Brain pericyte (primary cell): ENCODE data around the gene HMGN1.
"Not testable (repeated sequence)": the region's sequence is repeated elsewhere in the genome, so short reads cannot be mapped to it uniquely, and the experiment has no call there.

ENCODE experiments used
- DNase-seq: peaks from one replicate; pipeline ENCODE4 v3.0.0-alpha.2; 2012; ENCODE audit warnings: low read depth, low spot score

HMGN1 gene

GRCh38 chr21:39348355-39349210, at the start of gene HMGN1:
HMGN1 (minus strand) TSS chr21:39349088; CDS start chr21:39348917, 171 bp downstream.
- DNase-seq = peak; percentile 58

- no peak for DNase-seq
Observed at GRCh38 chr21:39397646-39398385, 48.9 kb upstream of the HMGN1 start.

GRCh38 chr21:39392981-39393380, 44.1 kb upstream of the HMGN1 start:
- DNase-seq = no peak

GRCh38 chr21:39390212-39390765, 41.4 kb upstream of the HMGN1 start:
- DNase-seq = no peak

- no peak for DNase-seq
Observed at GRCh38 chr21:39388811-39389155, 39.9 kb upstream of the HMGN1 start.

- DNase-seq = no peak
Observed at GRCh38 chr21:39388038-39388810, 39.3 kb upstream of the HMGN1 start.

GRCh38 chr21:39387461-39388037, 38.7 kb upstream of the HMGN1 start:
- no peak for DNase-seq

GRCh38 chr21:39386899-39387298, 38.0 kb upstream of the HMGN1 start:
- no peak for DNase-seq

- DNase-seq = no peak
Observed at GRCh38 chr21:39386194-39386593, 37.3 kb upstream of the HMGN1 start.

GRCh38 chr21:39385299-39386145, 36.6 kb upstream of the HMGN1 start:
- no peak for DNase-seq

GRCh38 chr21:39384674-39385298, 35.9 kb upstream of the HMGN1 start:
- no peak for DNase-seq

GRCh38 chr21:39382096-39382495, 33.2 kb upstream of the HMGN1 start:
- DNase-seq = not testable (repeated sequence)

- DNase-seq = no peak
Observed at GRCh38 chr21:39381009-39381408, 32.1 kb upstream of the HMGN1 start.

GRCh38 chr21:39379986-39380891, 31.4 kb upstream of the HMGN1 start:
- DNase-seq = peak; percentile 89

GRCh38 chr21:39377444-39378050, 28.7 kb upstream of the HMGN1 start:
- DNase-seq = no peak

- no peak for DNase-seq
Observed at GRCh38 chr21:39375446-39375845, 26.6 kb upstream of the HMGN1 start.

GRCh38 chr21:39374046-39374445, 25.2 kb upstream of the HMGN1 start:
- no peak for DNase-seq

GRCh38 chr21:39373634-39374033, 24.7 kb upstream of the HMGN1 start:
- DNase-seq = no peak

GRCh38 chr21:39369896-39370288, 21.0 kb upstream of the HMGN1 start:
- DNase-seq = not testable (repeated sequence)
